ENCODE measurements around the gene NUBP2. TPM values are rescaled to one million over a fixed set of nuclear protein-coding genes. Genes with fewer than 3 reads are reported as not detected.

NUBP2 gene
- total RNA-seq, 1 experiment from 2014 or later, result 58.1 TPM

DNA sequence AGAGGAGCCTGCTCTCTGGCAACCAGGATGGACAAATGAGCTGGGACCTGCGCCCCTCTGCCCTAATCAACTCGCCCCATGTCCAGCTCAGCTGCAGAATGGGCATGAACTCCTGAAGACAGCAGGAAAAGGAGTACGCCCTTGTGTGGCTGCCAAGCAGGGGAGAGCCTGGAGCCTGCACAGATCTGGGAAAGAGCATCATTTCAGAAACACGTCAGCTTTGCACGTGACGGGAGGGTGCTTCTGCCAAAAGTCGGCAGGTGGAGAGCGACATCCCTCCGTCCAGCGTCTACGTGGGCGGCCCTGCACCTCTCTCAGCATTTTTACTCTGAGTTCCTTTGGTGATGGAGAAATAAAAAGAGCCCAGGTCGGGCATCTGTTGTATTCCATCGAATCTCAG lies 29.9 kb upstream of the NUBP2 start:
- DNase-seq (ENCODE audit: low read depth, low spot score), result no peak
- in situ Hi-C loops (cut with HindIII; ENCODE audit: low pct_unique_long_range_greater_than_20kb, low sequenced_read_pairs), result no loop called here

DNA sequence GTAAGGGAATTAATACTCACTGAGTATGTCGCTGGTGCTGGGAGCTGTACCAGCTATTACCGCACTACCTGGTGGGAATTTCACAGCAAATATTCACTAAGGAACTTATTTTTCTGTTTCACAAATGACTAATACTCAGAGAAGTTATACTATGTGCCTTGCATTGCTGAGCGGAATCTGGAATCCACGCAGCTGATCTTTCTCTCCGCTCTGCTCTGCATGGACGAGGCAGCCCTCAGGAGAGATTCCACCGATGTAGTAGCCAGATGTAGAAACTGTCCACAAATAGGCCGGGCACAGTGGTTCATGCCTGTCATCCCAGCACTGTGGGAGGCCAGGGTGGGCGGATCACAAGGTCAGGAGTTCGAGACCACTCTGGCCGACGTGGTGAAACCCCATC lies 28.6 kb upstream of the NUBP2 start:
- in situ Hi-C loops (cut with HindIII; ENCODE audit: low pct_unique_long_range_greater_than_20kb, low sequenced_read_pairs), result no loop called here
- no peak for DNase-seq (ENCODE audit: low read depth, low spot score)

DNA sequence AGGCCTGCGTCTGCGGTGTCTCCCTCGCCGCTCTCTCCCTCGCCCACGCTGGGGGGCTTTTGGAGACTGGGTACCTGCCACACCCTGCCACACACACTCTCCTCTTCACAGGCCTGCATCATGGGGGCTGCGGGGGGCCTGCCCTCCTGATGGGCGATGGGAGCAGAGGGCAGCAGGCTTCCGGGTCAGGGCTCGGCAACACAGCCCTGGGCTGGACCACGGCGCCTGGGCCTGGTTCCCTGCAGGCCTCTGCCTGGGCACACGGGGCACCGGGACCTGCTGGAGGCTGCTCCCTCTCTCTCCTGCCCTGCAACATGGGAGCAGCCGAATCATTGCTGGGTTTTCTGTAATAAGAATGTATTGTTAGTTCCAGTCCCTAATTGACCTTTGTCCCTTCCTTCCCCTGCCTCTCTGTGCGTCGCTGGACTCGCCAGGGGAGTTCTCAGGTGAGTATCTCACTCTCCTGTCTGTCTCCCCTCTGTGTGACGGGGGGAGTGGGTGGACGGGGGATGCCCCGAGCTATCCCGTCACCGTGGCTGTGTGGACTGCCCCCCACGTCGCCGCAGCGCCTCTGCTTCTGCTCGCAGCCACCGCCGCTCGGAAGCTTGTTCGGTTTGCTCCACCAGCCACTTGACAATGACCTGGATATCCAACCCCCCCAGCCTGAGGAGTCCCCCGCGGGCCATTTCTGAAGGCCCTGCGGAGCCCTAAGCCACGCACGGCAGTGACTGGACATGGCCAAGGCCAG lies 24.9 kb upstream of the NUBP2 start:
- in situ Hi-C loops (cut with HindIII; ENCODE audit: low pct_unique_long_range_greater_than_20kb, low sequenced_read_pairs), result no loop called here
- no peak for DNase-seq (ENCODE audit: low read depth, low spot score)

DNA sequence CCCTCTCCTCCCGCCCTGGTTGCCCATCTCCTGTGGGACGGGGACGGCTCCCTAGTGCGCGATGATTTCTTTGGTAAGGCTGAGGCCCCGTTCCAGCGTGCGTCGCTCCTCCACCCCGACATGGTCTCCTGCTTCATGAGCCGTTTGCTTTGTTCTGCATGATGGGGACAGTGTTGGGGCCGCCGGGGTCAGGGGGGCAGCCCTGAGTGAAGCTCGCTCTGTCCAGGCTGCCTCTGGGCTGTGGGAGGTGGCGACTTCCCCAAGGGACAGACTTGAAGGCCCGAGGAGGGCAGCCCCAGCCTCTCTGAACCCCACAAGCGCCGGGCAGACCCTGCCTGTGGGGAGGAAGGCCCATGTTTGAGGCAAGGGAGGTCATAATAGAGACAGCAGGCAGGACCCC lies 23.8 kb upstream of the NUBP2 start:
- DNase-seq (ENCODE audit: low read depth, low spot score), result no peak
- in situ Hi-C loops (cut with HindIII; ENCODE audit: low pct_unique_long_range_greater_than_20kb, low sequenced_read_pairs), result no loop called here

DNA sequence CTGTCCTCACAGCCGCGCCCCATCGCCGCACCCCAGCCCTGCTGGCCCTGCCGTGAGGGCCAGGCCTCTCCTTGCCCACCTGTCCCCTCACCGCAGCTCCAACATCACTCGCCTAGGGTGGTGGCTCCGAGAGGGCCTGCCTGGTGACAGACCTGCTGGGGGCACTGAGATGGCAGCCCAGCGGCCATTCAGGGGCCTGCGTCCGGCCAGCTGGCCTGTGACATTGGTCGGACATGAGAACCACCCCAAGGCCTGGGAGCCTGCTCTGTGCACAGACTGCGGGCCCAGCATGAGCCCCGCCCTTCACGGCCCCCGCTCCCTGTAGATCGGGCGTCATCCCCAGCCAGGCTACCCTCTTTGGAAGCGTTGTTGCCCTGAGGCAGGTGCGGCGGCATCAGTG lies 23.2 kb upstream of the NUBP2 start:
- in situ Hi-C loops (cut with HindIII; ENCODE audit: low pct_unique_long_range_greater_than_20kb, low sequenced_read_pairs), result no loop called here
- DNase-seq (ENCODE audit: low read depth, low spot score), result no peak

DNA sequence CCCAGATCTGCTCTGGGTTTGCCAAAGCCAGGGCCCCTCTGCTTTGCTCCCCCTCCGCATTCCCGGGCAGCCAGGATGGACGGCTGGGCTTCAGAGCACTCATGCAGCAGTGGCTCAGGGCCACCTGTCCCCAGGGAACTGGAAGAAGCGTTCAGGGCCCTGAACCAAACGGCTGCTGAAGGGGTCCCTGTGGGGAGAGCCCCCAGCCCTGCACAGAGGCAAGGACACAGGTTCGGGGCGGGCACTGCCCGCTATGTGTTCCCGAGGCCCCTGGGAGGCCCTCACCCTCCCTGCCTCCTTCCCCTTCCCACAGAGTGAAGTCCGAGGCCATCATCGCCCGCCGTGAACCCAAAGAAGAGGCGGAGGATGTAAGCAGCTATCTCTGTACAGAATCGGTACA lies 21.8 kb upstream of the NUBP2 start:
- in situ Hi-C loops (cut with HindIII; ENCODE audit: low pct_unique_long_range_greater_than_20kb, low sequenced_read_pairs), result no loop called here
- DNase-seq (ENCODE audit: low read depth, low spot score), result no peak

DNA sequence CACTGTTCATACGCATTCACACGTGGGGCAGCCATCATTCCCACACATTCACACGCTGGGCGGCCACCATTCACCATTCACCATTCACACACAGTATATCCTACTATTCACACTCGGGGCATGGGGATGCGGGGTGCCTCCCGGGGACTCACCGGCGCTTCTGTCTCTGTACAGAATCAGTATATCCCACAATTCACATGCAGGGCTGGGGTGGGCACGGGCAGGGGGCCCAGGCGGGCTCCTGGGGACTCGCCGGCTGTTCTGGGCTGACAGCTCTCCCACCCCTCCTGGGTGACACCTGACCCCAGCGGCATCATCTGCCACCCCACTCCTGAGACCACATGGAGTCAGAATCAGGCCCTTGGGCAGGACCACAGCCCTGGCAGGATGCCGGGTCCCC lies 21.0 kb upstream of the NUBP2 start:
- no peak for DNase-seq (ENCODE audit: low read depth, low spot score)
- in situ Hi-C loops (cut with HindIII; ENCODE audit: low pct_unique_long_range_greater_than_20kb, low sequenced_read_pairs), result no loop called here

DNA sequence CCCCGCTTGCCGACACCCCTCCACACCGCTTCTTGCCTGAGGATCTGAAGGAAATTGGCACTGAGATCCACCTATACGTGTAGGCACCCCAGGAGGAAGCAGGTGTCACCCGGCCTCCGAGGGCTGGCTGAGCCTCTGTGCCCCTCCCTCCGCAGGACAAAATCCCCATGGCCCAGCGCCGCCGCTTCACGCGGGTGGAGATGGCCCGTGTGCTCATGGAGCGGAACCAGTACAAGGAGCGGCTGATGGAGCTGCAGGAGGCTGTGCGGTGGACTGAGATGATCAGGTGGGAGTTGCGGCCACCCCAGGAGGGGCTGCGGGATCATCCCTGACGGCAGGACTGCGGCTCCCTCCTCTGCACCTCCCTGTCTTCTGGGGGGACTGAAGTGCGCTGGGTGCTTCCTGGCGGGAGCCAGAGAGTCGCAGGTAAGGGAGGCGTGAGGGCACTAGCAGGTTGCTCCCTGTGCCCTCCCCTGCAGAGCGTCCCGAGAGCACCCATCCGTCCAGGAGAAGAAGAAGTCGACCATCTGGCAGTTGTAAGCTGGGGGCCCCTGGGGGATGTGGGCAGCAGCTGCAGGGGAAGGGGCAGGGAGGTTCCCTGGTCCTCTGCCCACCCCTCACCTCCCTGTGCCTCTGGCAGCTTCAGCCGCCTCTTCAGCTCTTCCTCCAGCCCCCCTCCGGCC lies 20.4 kb upstream of the NUBP2 start:
- in situ Hi-C loops (cut with HindIII; ENCODE audit: low pct_unique_long_range_greater_than_20kb, low sequenced_read_pairs), result no loop called here
- no peak for DNase-seq (ENCODE audit: low read depth, low spot score)

DNA sequence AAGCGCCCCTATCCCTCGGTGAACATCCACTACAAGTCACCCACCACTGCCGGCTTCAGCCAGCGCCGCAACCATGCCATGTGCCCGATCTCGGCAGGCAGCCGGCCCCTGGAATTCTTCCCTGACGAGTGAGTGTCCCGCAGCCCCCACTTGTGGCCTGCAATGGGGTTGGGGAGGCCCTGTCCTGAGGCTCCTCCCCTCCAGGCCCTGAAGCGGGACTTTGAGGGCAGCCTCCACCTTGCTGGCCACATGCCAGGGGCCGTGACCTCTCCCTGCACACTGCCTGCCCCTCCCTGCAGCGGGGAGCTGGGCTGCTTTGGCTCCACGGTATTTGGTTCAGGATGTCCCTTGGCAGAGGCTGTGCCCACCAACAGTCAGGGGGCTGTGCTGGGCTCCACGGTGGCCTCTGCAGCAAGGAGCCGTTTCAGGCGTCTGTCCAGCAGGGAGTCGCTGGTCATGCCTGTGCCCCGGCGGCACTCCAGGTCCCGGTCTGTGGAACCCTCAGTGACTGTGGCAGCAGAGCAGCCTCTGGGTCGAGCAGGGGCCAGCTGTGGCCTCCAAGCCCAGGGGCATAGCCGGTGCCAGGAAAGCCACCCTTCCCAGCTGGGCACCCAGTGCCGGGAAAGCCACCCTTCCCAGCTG lies 19.8 kb upstream of the NUBP2 start:
- in situ Hi-C loops (cut with HindIII; ENCODE audit: low pct_unique_long_range_greater_than_20kb, low sequenced_read_pairs), result no loop called here
- DNase-seq (ENCODE audit: low read depth, low spot score), result no peak

DNA sequence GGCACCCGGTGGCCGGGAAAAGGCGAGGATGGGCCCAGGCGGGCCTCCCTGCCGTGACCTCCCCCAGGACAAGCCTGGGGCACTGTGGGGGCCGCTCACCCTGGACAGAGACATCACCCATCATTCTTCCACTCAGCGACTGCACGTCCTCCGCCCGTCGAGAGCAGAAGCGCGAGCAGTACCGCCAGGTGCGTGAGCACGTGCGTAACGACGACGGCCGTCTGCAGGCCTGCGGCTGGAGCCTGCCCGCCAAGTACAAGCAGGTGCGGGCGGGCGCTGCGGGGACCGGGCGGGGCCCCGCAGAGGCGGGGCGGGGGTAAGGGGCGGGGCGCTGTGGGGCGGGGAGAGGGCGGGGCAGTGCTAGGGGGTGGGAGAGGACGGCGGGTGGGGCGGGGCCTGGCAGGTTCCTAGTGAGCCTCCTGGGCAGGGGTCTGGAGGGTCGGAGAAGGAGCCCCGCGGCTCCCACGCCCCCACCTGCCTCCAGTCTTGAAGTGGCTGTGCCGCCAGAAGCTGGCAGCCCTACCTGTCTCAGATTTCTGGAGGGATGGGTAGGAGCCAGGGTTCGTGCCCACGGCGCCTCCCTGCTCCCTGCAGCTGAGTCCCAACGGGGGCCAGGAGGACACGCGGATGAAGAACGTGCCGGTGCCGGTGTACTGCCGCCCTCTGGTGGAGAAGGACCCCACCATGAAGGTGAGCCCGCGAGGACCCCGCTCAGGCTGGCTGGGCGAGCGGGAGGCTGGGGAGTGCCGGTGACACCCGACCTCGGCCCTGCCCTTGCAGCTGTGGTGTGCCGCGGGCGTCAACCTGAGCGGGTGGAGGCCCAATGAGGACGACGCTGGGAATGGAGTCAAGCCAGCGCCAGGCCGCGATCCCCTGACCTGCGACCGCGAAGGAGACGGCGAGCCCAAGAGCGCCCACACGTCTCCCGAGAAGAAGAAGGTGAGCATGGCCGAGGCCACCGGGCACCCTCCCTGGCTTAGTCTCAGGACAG lies 18.9 kb upstream of the NUBP2 start:
- DNase-seq (ENCODE audit: low read depth, low spot score), result no peak
- in situ Hi-C loops (cut with HindIII; ENCODE audit: low pct_unique_long_range_greater_than_20kb, low sequenced_read_pairs), result no loop called here

DNA sequence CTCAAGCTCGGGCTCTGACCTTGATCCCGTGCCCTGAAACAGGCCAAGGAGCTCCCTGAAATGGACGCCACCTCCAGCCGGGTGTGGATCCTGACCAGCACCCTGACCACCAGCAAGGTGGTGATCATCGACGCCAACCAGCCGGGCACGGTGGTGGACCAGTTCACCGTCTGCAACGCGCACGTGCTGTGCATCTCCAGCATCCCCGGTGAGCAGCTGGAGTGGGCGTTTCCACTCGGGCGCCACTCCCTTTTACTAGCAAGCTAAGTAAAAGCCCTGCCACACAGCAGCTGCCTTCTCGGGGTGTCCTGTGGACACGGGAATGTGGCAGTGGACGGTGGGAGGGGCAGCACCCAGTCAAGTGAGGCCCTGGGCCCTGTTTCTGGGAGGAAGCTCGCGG lies 17.8 kb upstream of the NUBP2 start:
- DNase-seq (ENCODE audit: low read depth, low spot score), result no peak
- in situ Hi-C loops (cut with HindIII; ENCODE audit: low pct_unique_long_range_greater_than_20kb, low sequenced_read_pairs), result no loop called here

DNA sequence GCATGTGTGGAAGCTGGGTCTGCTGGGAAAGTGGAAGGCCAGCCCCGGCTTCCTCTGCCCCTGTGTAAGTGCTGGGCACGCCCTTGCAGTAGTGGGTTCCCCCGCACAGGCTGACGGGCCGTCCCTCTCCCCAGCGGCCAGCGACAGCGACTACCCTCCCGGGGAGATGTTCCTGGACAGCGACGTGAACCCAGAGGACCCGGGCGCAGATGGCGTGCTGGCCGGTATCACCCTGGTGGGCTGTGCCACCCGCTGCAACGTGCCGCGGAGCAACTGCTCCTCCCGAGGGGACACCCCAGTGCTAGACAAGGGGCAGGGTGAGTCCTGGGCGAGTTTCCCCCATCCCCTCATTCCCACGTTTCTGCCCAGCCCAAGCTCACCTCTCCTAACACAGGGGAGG lies 16.9 kb upstream of the NUBP2 start:
- in situ Hi-C loops (cut with HindIII; ENCODE audit: low pct_unique_long_range_greater_than_20kb, low sequenced_read_pairs), result no loop called here
- DNase-seq (ENCODE audit: low read depth, low spot score), result no peak

DNA sequence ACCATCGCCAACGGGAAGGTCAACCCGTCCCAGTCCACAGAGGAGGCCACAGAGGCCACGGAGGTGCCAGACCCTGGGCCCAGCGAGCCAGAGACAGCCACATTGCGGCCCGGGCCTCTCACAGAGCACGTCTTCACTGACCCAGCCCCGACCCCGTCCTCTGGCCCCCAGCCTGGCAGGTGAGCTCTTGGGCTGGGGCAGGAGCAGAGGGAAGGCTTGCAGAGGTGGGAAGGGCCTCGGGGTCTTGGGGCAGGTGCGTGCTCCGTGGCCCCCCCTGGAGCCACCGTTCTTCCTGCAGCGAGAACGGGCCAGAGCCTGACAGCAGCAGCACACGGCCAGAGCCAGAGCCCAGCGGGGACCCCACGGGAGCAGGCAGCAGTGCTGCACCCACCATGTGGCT lies 16.5 kb upstream of the NUBP2 start:
- in situ Hi-C loops (cut with HindIII; ENCODE audit: low pct_unique_long_range_greater_than_20kb, low sequenced_read_pairs), result no loop called here
- no peak for DNase-seq (ENCODE audit: low read depth, low spot score)

DNA sequence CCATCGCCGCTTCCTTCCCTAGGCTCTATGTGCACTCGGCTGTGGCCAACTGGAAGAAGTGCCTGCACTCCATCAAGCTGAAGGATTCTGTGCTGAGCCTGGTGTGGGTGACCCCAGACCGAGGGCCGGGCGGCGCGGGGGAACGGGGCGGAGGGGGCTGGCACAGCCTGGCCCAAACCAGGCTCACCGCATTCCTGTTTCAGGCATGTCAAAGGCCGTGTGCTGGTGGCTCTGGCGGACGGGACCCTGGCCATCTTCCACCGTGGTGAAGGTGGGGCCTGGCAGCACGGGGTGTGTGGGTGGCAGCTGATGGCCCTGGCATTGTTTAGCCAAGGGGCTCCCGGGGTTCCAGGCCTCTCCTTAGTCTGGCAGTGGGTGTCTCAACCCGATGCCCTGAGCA lies 16.1 kb upstream of the NUBP2 start:
- DNase-seq (ENCODE audit: low read depth, low spot score), result no peak
- in situ Hi-C loops (cut with HindIII; ENCODE audit: low pct_unique_long_range_greater_than_20kb, low sequenced_read_pairs), result no loop called here

DNA sequence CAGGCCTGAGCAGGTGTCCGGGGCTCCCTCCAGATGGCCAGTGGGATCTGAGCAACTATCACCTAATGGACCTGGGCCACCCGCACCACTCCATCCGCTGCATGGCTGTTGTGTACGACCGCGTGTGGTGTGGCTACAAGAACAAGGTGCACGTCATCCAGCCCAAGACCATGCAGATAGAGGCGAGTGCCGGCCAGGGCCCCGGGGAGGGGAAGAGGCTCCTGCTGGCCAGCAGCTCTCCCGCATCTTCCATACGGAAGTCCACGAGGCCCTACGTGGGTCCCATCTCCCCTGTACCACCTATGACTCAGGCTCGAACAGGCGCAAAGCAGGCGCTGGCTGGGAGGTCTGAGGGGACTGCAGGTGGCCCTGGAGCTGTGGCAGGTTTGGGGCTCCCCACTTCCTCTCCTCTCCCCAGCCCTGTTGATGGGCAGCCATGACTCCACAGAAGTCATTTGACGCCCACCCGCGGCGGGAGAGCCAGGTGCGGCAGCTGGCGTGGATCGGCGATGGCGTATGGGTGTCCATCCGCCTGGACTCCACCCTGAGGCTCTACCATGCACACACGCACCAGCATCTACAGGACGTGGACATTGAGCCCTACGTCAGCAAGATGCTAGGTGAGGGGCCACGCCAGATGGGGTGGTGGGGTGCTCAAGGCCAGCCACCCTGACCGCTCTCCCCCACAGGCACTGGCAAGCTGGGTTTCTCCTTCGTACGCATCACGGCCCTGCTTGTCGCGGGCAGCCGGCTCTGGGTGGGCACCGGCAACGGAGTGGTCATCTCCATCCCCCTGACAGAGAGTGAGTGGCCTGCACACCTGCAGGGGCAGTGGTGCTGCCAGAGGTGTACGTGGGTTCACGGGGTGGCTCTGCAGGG lies 15.4 kb upstream of the NUBP2 start:
- DNase-seq (ENCODE audit: low read depth, low spot score), result no peak
- in situ Hi-C loops (cut with HindIII; ENCODE audit: low pct_unique_long_range_greater_than_20kb, low sequenced_read_pairs), result no loop called here

DNA sequence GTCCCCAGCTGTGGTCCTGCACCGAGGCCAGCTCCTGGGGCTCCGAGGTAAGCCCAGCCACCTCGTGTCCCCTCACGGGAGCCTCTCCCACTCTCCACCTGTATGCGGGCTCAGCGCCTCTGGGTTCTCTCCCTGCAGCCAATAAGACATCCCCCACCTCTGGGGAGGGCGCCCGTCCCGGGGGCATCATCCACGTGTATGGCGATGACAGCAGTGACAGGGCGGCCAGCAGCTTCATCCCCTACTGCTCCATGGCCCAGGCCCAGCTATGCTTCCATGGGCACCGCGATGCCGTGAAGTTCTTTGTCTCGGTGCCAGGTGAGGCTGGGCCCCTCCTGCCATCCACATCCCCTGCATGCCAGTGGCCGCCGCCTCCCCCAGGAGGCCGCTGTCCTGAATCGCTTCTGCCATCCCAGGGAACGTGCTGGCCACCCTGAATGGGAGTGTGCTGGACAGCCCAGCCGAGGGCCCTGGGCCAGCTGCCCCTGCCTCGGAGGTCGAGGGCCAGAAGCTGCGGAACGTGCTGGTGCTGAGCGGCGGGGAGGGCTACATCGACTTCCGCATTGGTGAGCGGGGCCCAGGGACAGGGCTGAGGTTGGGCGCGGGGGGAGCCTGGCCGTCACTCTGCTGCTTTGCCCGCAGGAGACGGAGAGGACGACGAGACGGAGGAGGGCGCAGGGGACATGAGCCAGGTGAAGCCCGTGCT lies 14.5 kb upstream of the NUBP2 start:
- no peak for DNase-seq (ENCODE audit: low read depth, low spot score)
- in situ Hi-C loops (cut with HindIII; ENCODE audit: low pct_unique_long_range_greater_than_20kb, low sequenced_read_pairs), result no loop called here

Measured in SK-MEL-5 (cell line).